GM21717 (cell line): ENCODE data around the gene ZNF780B.
A peak's percentile ranks its signal among the peaks of the same experiment; 100 is the strongest.
"Not testable (repeated sequence)": the region's sequence is repeated elsewhere in the genome, so short reads cannot be mapped to it uniquely, and the experiment has no call there.

ENCODE experiments used
- ATAC-seq: cut with Tn5 transposase; IDR thresholded peaks from one replicate; pipeline ENCODE4 v1.9.1; 2021; ENCODE audit warnings: mild to moderate bottlenecking, moderate library complexity; ENCODE audit not compliant: unreplicated experiment

Gene ZNF780B

GRCh38 chr19:40041718-40042117 lies 14.3 kb downstream of the ZNF780B start:
- not testable (repeated sequence) for ATAC-seq

GRCh38 chr19:40038047-40038446 lies 18.0 kb downstream of the ZNF780B start:
- not testable (repeated sequence) for ATAC-seq

GRCh38 chr19:40035996-40036395 lies 20.0 kb downstream of the ZNF780B start:
- no peak for ATAC-seq

GRCh38 chr19:40033989-40034560 lies 22.0 kb downstream of the ZNF780B start:
- no peak for ATAC-seq

- ATAC-seq = no peak
Observed at GRCh38 chr19:40026597-40026970, 29.4 kb downstream of the ZNF780B start.

- no peak for ATAC-seq
Observed at GRCh38 chr19:40025938-40026596, 30.0 kb downstream of the ZNF780B start.

- no peak for ATAC-seq
Observed at GRCh38 chr19:40023969-40024368, 32.1 kb downstream of the ZNF780B start.

- no peak for ATAC-seq
Observed at GRCh38 chr19:40013991-40014390, 42.0 kb downstream of the ZNF780B start.

- ATAC-seq = no peak
Observed at GRCh38 chr19:40009674-40010073, 46.4 kb downstream of the ZNF780B start.

GRCh38 chr19:40006273-40006691 lies 49.7 kb downstream of the ZNF780B start:
- ATAC-seq = no peak

GRCh38 chr19:40005691-40006272 lies 50.2 kb downstream of the ZNF780B start:
- no peak for ATAC-seq

- no peak for ATAC-seq
Observed at GRCh38 chr19:39998501-39998900, 57.5 kb downstream of the ZNF780B start.

GRCh38 chr19:39997638-39998216 lies 58.3 kb downstream of the ZNF780B start:
- no peak for ATAC-seq

- peak; percentile 86 for ATAC-seq
Observed at GRCh38 chr19:39996811-39997637, 59.0 kb downstream of the ZNF780B start, which contains the start of gene ZNF546. TSS of gene ZNF546 (plus strand) at chr19:39997060. CDS start at chr19:39998327, 1,267 bp downstream.

- peak; percentile 31 for ATAC-seq
Observed at GRCh38 chr19:39996218-39996810, 59.7 kb downstream of the ZNF780B start.

GRCh38 chr19:39995794-39996193 lies 60.2 kb downstream of the ZNF780B start:
- no peak for ATAC-seq

GRCh38 chr19:39994361-39994760 lies 61.7 kb downstream of the ZNF780B start:
- no peak for ATAC-seq

GRCh38 chr19:39993605-39994004 lies 62.4 kb downstream of the ZNF780B start:
- ATAC-seq = no peak

GRCh38 chr19:39987596-39987995 lies 68.4 kb downstream of the ZNF780B start:
- no peak for ATAC-seq

GRCh38 chr19:39987167-39987566 lies 68.9 kb downstream of the ZNF780B start:
- no peak for ATAC-seq

- ATAC-seq = no peak
Observed at GRCh38 chr19:39986643-39987042, 69.4 kb downstream of the ZNF780B start.
